Hepatocyte (in vitro differentiated cells): Measurements from ENCODE around the gene HOMER1. TPM values are rescaled to one million over a fixed set of nuclear protein-coding genes. Genes with fewer than 3 reads are reported as not detected.
"Not testable (repeated sequence)": the region's sequence is repeated elsewhere in the genome, so short reads cannot be mapped to it uniquely, and the experiment has no call there.

Experiments used
- DNase-seq: peaks from one replicate; pipeline ENCODE4 v3.0.0-alpha.2; 2016; ENCODE audit warnings: low spot score
- H2AFZ ChIP-seq: fragments of 200-600 bp; sonication (generic); 2 replicates; pipeline ENCODE4 v1.6.0; 2016; ENCODE audit warnings: antibody characterized with exemption, mild to moderate bottlenecking
- H3K27ac ChIP-seq: fragments of 200-600 bp; sonication (generic); 2 replicates; pipeline ENCODE4 v1.5.1; 2016; ENCODE audit warnings: mild to moderate bottlenecking
- H3K27me3 ChIP-seq: fragments of 200-600 bp; sonication (generic); 2 replicates; pipeline ENCODE4 v1.6.1; 2016
- H3K36me3 ChIP-seq: fragments of 200-600 bp; sonication (generic); replicated peaks from 2 replicates; pipeline ENCODE4 v1.5.1; 2016; ENCODE audit warnings: low read depth; ENCODE audit not compliant: insufficient read depth
- H3K4me1 ChIP-seq: fragments of 200-600 bp; sonication (generic); 2 replicates; pipeline ENCODE4 v1.5.1; 2016; ENCODE audit warnings: mild to moderate bottlenecking, moderate library complexity; ENCODE audit not compliant: insufficient read depth
- H3K4me2 ChIP-seq: fragments of 200-600 bp; sonication (generic); 2 replicates; pipeline ENCODE4 v1.6.0; 2016
- H3K4me3 ChIP-seq: fragments of 200-600 bp; sonication (generic); 2 replicates; pipeline ENCODE4 v1.5.1; 2016; ENCODE audit warnings: mild to moderate bottlenecking
- H3K79me2 ChIP-seq: fragments of 200-600 bp; sonication (generic); 2 replicates; pipeline ENCODE4 v1.6.0; 2017; ENCODE audit warnings: mild to moderate bottlenecking
- H3K9me2 ChIP-seq: fragments of 200-600 bp; sonication (generic); replicated peaks from 2 replicates; pipeline ENCODE4 v1.6.0; 2017; ENCODE audit warnings: mild to moderate bottlenecking; ENCODE audit not compliant: insufficient read depth
- H3K9me3 ChIP-seq: fragments of 200-600 bp; sonication (generic); 2 replicates; pipeline ENCODE4 v1.5.1; 2016; ENCODE audit warnings: low read depth, mild to moderate bottlenecking
- H4K20me1 ChIP-seq: fragments of 200-600 bp; sonication (generic); 2 replicates; pipeline ENCODE4 v1.6.0; 2016; ENCODE audit warnings: mild to moderate bottlenecking; ENCODE audit not compliant: insufficient read depth, poor library complexity, severe bottlenecking
- CTCF ChIP-seq: fragments of 200-600 bp; sonication (generic); IDR thresholded peaks from 2 replicates; pipeline ENCODE4 v1.5.1; 2016; ENCODE audit warnings: antibody characterized with exemption, mild to moderate bottlenecking; ENCODE audit not compliant: poor library complexity
- EZH2 ChIP-seq: fragments of 200-600 bp; sonication (generic); IDR thresholded peaks from 2 replicates; pipeline ENCODE4 v1.6.1; 2016; ENCODE audit warnings: antibody characterized with exemption, mild to moderate bottlenecking, borderline replicate concordance
- EZH2phosphoT487 ChIP-seq: fragments of 200-600 bp; sonication (generic); IDR thresholded peaks from one replicate; pipeline ENCODE4 v1.6.1; 2018; ENCODE audit warnings: antibody characterized with exemption, mild to moderate bottlenecking, low read depth, moderate library complexity; ENCODE audit not compliant: unreplicated experiment, severe bottlenecking
- WGBS: methylation state at CpG from one replicate; pipeline ENCODE4 v1.1.6; 2016; ENCODE audit warnings: low lambda C conversion rate; ENCODE audit errors: missing lambda C conversion rate; 5-methylcytosine and 5-hydroxymethylcytosine counted together
- polyA plus RNA-seq: library from polyadenylated mRNA; unstranded; fragments of >200 nt; fragmentation: Nextera tagmentation; extraction: Ambion mirVana; gene quantifications from 2 replicates; pipeline ENCODE4 v1.2.1, GENCODE V29; 2016
- total RNA-seq: library from RNA; depleted of rRNA; stranded (reverse); fragments of >200 nt; gene quantifications from 2 replicates; pipeline ENCODE4 v1.2.3, GENCODE V29; 2014

HOMER1 gene
- total and polyA plus RNA-seq, 2 experiments from 2014 or later: 12.0 to 14.2 TPM

GRCh38 chr5:79396265-79396664 lies 117.7 kb downstream of the HOMER1 start:
- no peak for TF ChIP-seq CTCF
- TF ChIP-seq EZH2: no peak
- no peak for TF ChIP-seq EZH2phosphoT487
- no peak overlapping the region for H3K4me2 ChIP-seq
- no peak overlapping the region for H2AFZ ChIP-seq
- H3K4me1 ChIP-seq: no peaks in the 10 kb centered on the region
- no peaks in the 10 kb centered on the region for H3K27me3 ChIP-seq
- no peaks in the 10 kb centered on the region for H3K79me2 ChIP-seq
- no peaks in the 10 kb centered on the region for H3K9me2 ChIP-seq
- no peak overlapping the region for H3K4me3 ChIP-seq
- H3K9me3 ChIP-seq: no peaks in the 10 kb centered on the region
- no peak overlapping the region for H3K27ac ChIP-seq
- no peaks in the 10 kb centered on the region for H4K20me1 ChIP-seq
- no peaks in the 10 kb centered on the region for H3K36me3 ChIP-seq
- DNase-seq: no peak

GRCh38 chr5:79395296-79395695 lies 118.6 kb downstream of the HOMER1 start:
- Histone ChIP-seq H4K20me1 (no peaks in the 10 kb centered on the region), H3K9me2 (no peaks in the 10 kb centered on the region), H3K4me2 (no peak overlapping the region), H3K27ac (no peak overlapping the region), H3K4me3 (no peak overlapping the region), H2AFZ (no peak overlapping the region), H3K36me3 (no peaks in the 10 kb centered on the region), H3K27me3 (no peaks in the 10 kb centered on the region), H3K79me2 (no peaks in the 10 kb centered on the region), H3K4me1 (no peaks in the 10 kb centered on the region), H3K9me3 (no peaks in the 10 kb centered on the region)
- TF ChIP-seq CTCF (no peak), EZH2 (no peak), EZH2phosphoT487 (no peak)
- WGBS: 65% methylated on average over 3 of the region's 3 CpGs
- DNase-seq: no peak

- Histone ChIP-seq H3K9me3 (no peaks in the 10 kb centered on the region), H3K27me3 (no peaks in the 10 kb centered on the region), H3K79me2 (no peaks in the 10 kb centered on the region), H3K9me2 (no peaks in the 10 kb centered on the region), H4K20me1 (no peaks in the 10 kb centered on the region), H3K27ac (no peak overlapping the region), H3K4me1 (no peaks in the 10 kb centered on the region), H3K4me2 (no peak overlapping the region), H3K4me3 (no peak overlapping the region), H2AFZ (no peak overlapping the region), H3K36me3 (no peaks in the 10 kb centered on the region)
- no peak for DNase-seq
- TF ChIP-seq EZH2phosphoT487 (no peak), EZH2 (no peak), CTCF (no peak)
- WGBS: 91% methylated on average over 2 of the region's 2 CpGs
Observed at GRCh38 chr5:79392776-79393175, 121.2 kb downstream of the HOMER1 start.

GRCh38 chr5:79386679-79387078 lies 127.3 kb downstream of the HOMER1 start:
- Histone ChIP-seq H3K9me3 (peaks cover 9% of the 10 kb centered on the region), H3K27me3 (no peaks in the 10 kb centered on the region), H3K36me3 (no peaks in the 10 kb centered on the region), H3K9me2 (no peaks in the 10 kb centered on the region), H3K4me3 (no peak overlapping the region), H3K4me1 (no peaks in the 10 kb centered on the region), H3K79me2 (no peaks in the 10 kb centered on the region), H4K20me1 (no peaks in the 10 kb centered on the region), H2AFZ (no peak overlapping the region), H3K4me2 (no peak overlapping the region), H3K27ac (no peak overlapping the region)
- no peak for TF ChIP-seq EZH2phosphoT487
- TF ChIP-seq EZH2: no peak
- no peak for TF ChIP-seq CTCF
- WGBS: 100% methylated on average over 1 of the region's 1 CpG
- no peak for DNase-seq

- not testable (repeated sequence) for H3K4me1 ChIP-seq, H3K4me3 ChIP-seq, H4K20me1 ChIP-seq, DNase-seq, H2AFZ ChIP-seq, H3K4me2 ChIP-seq, H3K27ac ChIP-seq, H3K9me2 ChIP-seq, H3K27me3 ChIP-seq, H3K79me2 ChIP-seq, H3K36me3 ChIP-seq
- H3K9me3 ChIP-seq: peaks cover 16% of the 10 kb centered on the region
Observed at GRCh38 chr5:79385126-79385525, 128.8 kb downstream of the HOMER1 start.
